AG20443 (cell line): ENCODE data around the gene ZNF236.
"Not testable (repeated sequence)": the region's sequence is repeated elsewhere in the genome, so short reads cannot be mapped to it uniquely, and the experiment has no call there.

Experiments used
- DNase-seq: peaks from one replicate; pipeline ENCODE4 v3.0.0; 2012; ENCODE audit warnings: low spot score, mixed read lengths

The ZNF236 gene

GRCh38 chr18:76988827-76989646 lies 166.7 kb downstream of the ZNF236 start:
- no peak for DNase-seq

GRCh38 chr18:76989647-76990190 lies 167.4 kb downstream of the ZNF236 start:
- DNase-seq, result no peak

GRCh38 chr18:76990343-76991020 lies 168.1 kb downstream of the ZNF236 start:
- DNase-seq, result not testable (repeated sequence)

GRCh38 chr18:76991021-76991688 lies 168.8 kb downstream of the ZNF236 start:
- no peak for DNase-seq

GRCh38 chr18:76992226-76993084 lies 170.1 kb downstream of the ZNF236 start:
- no peak for DNase-seq

- DNase-seq, result no peak
Measured at GRCh38 chr18:76993085-76993382, 170.7 kb downstream of the ZNF236 start.

GRCh38 chr18:76993573-76993972 lies 171.2 kb downstream of the ZNF236 start:
- no peak for DNase-seq

- DNase-seq, result no peak
Measured at GRCh38 chr18:76994086-76994654, 171.8 kb downstream of the ZNF236 start.

- DNase-seq, result no peak
Measured at GRCh38 chr18:76995896-76996295, 173.5 kb downstream of the ZNF236 start.

- no peak for DNase-seq
Measured at GRCh38 chr18:76996429-76996828, 174.1 kb downstream of the ZNF236 start.

- no peak for DNase-seq
Measured at GRCh38 chr18:76997951-76998808, 175.8 kb downstream of the ZNF236 start.

GRCh38 chr18:76999077-76999476 lies 176.7 kb downstream of the ZNF236 start:
- no peak for DNase-seq

- peak; percentile 81 for DNase-seq
Measured at GRCh38 chr18:77000527-77000926, 178.2 kb downstream of the ZNF236 start.

GRCh38 chr18:77001041-77001440 lies 178.7 kb downstream of the ZNF236 start:
- no peak for DNase-seq

- no peak for DNase-seq
Measured at GRCh38 chr18:77001979-77002378, 179.6 kb downstream of the ZNF236 start.

GRCh38 chr18:77002496-77002895 lies 180.1 kb downstream of the ZNF236 start:
- DNase-seq, result no peak

GRCh38 chr18:77003316-77003715 lies 181.0 kb downstream of the ZNF236 start:
- no peak for DNase-seq

- no peak for DNase-seq
Measured at GRCh38 chr18:77004555-77005380, 182.4 kb downstream of the ZNF236 start.

- DNase-seq, result no peak
Measured at GRCh38 chr18:77005651-77006195, 183.4 kb downstream of the ZNF236 start.
